Measurements from ENCODE around the gene ANKS3. TPM values are rescaled to one million over a fixed set of nuclear protein-coding genes. Genes with fewer than 3 reads are reported as not detected.

The ANKS3 gene
- polyA plus RNA-seq, 1 of the 3 experiments (the other 2 are of a cell fraction), result 42.2 TPM

- Histone ChIP-seq H3F3A (replicated peaks; ENCODE audit: insufficient read depth) (no peaks in the 10 kb centered on the region), H3K79me2 (ENCODE audit: insufficient read depth) (no peaks in the 10 kb centered on the region), H3K4me1 (ENCODE audit: control insufficient read depth in 1 of 2, insufficient read depth in 2 of 2, low read depth in 1 of 2, low read length in 1 of 2) (peaks cover 0 to 8% of the 10 kb centered on the region in 2 experiments; a peak in 1 of 4 replicates), H3K27ac (ENCODE audit: low read depth in 2 of 2, low read length in 1 of 2) (no peak overlapping the region), H2AFZ (ENCODE audit: low read depth) (no peak overlapping the region), H3K4me3 (ENCODE audit: low read depth in 2 of 2, low read length in 1 of 2) (no peak overlapping the region), H3K9me2 (no peaks in the 10 kb centered on the region), H3K9me3 (no peaks in the 10 kb centered on the region), H3K4me2 (no peak overlapping the region), H3K9ac (no peak overlapping the region), H4K20me1 (ENCODE audit: insufficient read depth) (no peaks in the 10 kb centered on the region), H3K27me3 (ENCODE audit: insufficient read depth) (no peaks in the 10 kb centered on the region), H3K36me3 (replicated peaks in 1 of 2; ENCODE audit: control insufficient read depth in 1 of 2, insufficient read depth in 2 of 2, low read length in 1 of 2) (no peaks in the 10 kb centered on the region)
- POLR2A ChIA-PET, result no interaction called here
- WGBS (ENCODE audit: low lambda C conversion rate), result 72% methylated on average over 21 of the region's 25 CpGs
- DNase-seq, result no peak
- CTCF ChIA-PET, result interaction anchor here (0.7 kb wide), 1 partner anchor 10 kb away, joined by 3 read pairs; no protein-coding TSS in a partner anchor
- TF ChIP-seq JUND (IDR thresholded peaks at IDR 0.05) (no peak), GATA2 (CRISPR knock-in tag; IDR thresholded peaks at IDR 0.05) (no peak), EP300 (IDR thresholded peaks at IDR 0.05; ENCODE audit: borderline replicate concordance in 1 of 2, low read depth in 1 of 2, low read length in 1 of 2) (no peak)
Measured at GRCh38 chr16:4783251-4783950, 49.3 kb upstream of the ANKS3 start.

GRCh38 chr16:4780235-4780634, 46.2 kb upstream of the ANKS3 start:
- no peaks in the 10 kb centered on the region for H3K27me3 ChIP-seq (ENCODE audit: insufficient read depth)
- H3K27ac ChIP-seq (ENCODE audit: low read depth in 2 of 2, low read length in 1 of 2), result no peak overlapping the region
- WGBS (ENCODE audit: low lambda C conversion rate), result 74% methylated on average over 4 of the region's 4 CpGs
- no peaks in the 10 kb centered on the region for H3F3A ChIP-seq (replicated peaks; ENCODE audit: insufficient read depth)
- TF ChIP-seq EZH2phosphoT487 (IDR thresholded peaks at IDR 0.05; ENCODE audit: borderline replicate concordance, low read depth), result no peak
- no peak for TF ChIP-seq FOSL2 (IDR thresholded peaks at IDR 0.05; ENCODE audit: borderline replicate concordance, low read depth)
- no peak for TF ChIP-seq NRF1 (IDR thresholded peaks at IDR 0.05; ENCODE audit: low read depth, low read length)
- TF ChIP-seq RAD21 (IDR thresholded peaks at IDR 0.05; ENCODE audit: low read length), result no peak
- TF ChIP-seq MXI1 (IDR thresholded peaks at IDR 0.05; ENCODE audit: low read depth, low read length), result no peak
- TF ChIP-seq FOXM1 (IDR thresholded peaks at IDR 0.05; ENCODE audit: low read depth), result no peak
- TF ChIP-seq CTCF (IDR thresholded peaks at IDR 0.05), result no peak
- no peak for TF ChIP-seq GABPA (IDR thresholded peaks at IDR 0.05; ENCODE audit: low read depth)
- no peak for TF ChIP-seq TEAD4 (IDR thresholded peaks at IDR 0.05; ENCODE audit: borderline replicate concordance, insufficient read depth)
- no peak for TF ChIP-seq RCOR1 (IDR thresholded peaks at IDR 0.05; ENCODE audit: low read length)
- TF ChIP-seq ELF1 (IDR thresholded peaks at IDR 0.05), result no peak
- TF ChIP-seq RFX5 (IDR thresholded peaks at IDR 0.05; ENCODE audit: low read length), result no peak
- TF ChIP-seq USF2 (IDR thresholded peaks at IDR 0.05; ENCODE audit: borderline replicate concordance, low read depth, low read length), result no peak
- no peak for TF ChIP-seq IRF3 (IDR thresholded peaks at IDR 0.05; ENCODE audit: low read depth, low read length)
- no peak for TF ChIP-seq POLR2AphosphoS5 (IDR thresholded peaks at IDR 0.05; ENCODE audit: low read depth, low read length)
- no peak for TF ChIP-seq TCF12 (IDR thresholded peaks at IDR 0.05)
- TF ChIP-seq NFIC (IDR thresholded peaks at IDR 0.05; ENCODE audit: borderline replicate concordance), result no peak
- no peak overlapping the region for H3K9ac ChIP-seq
- H4K20me1 ChIP-seq (ENCODE audit: insufficient read depth), result no peaks in the 10 kb centered on the region
- H3K79me2 ChIP-seq (ENCODE audit: insufficient read depth), result no peaks in the 10 kb centered on the region
- H3K36me3 ChIP-seq (replicated peaks in 1 of 2; ENCODE audit: control insufficient read depth in 1 of 2, insufficient read depth in 2 of 2, low read length in 1 of 2), result no peaks in the 10 kb centered on the region
- no peaks in the 10 kb centered on the region for H3K9me3 ChIP-seq
- POLR2A ChIA-PET, result no interaction called here
- CTCF ChIA-PET, result no interaction called here
- no peaks in the 10 kb centered on the region for H3K4me1 ChIP-seq (ENCODE audit: control insufficient read depth in 1 of 2, insufficient read depth in 2 of 2, low read depth in 1 of 2, low read length in 1 of 2)
- H3K9me2 ChIP-seq, result no peaks in the 10 kb centered on the region
- H3K4me3 ChIP-seq (ENCODE audit: low read depth in 2 of 2, low read length in 1 of 2), result no peak overlapping the region
- no peak overlapping the region for H2AFZ ChIP-seq (ENCODE audit: low read depth)
- no peak for DNase-seq
- no peak overlapping the region for H3K4me2 ChIP-seq
